ENCODE data around the gene CLIP2.
"Not testable (repeated sequence)": the region's sequence is repeated elsewhere in the genome, so short reads cannot be mapped to it uniquely, and the experiment has no call there.

Gene CLIP2

DNA sequence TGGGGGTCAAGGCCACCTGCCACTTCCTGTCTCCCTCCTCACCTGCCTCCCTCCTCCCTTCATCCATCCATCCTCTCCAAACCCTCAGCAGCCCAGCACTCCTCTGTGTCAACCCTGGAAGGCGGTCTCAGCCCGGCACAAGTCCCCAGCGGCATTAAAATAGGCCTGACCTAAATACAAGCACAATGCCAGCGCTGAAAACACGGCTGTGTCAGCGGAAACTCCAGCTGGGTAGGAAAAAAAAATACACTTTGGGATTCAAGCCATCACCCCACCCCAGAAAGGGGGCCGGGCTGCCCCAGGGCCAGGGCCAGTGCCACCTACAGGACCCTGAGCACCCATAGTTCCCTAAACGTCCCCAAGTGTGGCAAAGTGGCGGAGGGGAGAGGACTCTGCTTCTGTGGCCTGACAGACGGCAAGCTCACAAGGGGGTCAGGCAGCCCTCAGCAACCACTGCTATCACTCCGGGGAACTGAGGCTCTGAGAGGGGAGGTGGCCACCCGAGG, 141.8 kb downstream of the CLIP2 start:
- no peak for DNase-seq (ENCODE audit: low read depth in 3 of 3)

- not testable (repeated sequence) for DNase-seq (ENCODE audit: low read depth in 3 of 3)
Measured at GRCh38 chr7:74437291-74437571, 148.0 kb downstream of the CLIP2 start.

DNA sequence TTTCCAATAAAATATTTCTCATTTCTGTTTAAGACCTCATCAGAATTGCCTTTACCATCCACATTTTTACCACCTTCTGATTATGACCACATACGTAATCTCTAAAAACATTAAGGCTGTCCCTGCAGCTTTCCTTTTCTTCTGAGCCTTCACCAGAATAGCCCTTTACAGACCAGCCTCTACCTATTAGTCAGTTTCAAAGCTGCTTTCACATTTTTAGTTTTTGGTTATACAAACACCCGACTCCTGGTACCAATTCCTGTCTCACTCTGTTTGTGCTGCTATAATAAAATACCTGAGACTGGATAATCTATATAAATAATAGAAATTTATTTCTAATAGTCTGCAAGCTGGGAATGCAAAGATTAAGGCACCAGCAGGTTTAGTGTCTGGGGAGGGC, 149.1 kb downstream of the CLIP2 start:
- DNase-seq (ENCODE audit: low read depth in 3 of 3), result no peak

GRCh38 chr7:74439541-74439940, 150.3 kb downstream of the CLIP2 start:
- no peak for DNase-seq (ENCODE audit: low read depth in 3 of 3)

- not testable (repeated sequence) for DNase-seq (ENCODE audit: low read depth in 3 of 3)
Measured at GRCh38 chr7:74440143-74440542, 150.9 kb downstream of the CLIP2 start.

DNA sequence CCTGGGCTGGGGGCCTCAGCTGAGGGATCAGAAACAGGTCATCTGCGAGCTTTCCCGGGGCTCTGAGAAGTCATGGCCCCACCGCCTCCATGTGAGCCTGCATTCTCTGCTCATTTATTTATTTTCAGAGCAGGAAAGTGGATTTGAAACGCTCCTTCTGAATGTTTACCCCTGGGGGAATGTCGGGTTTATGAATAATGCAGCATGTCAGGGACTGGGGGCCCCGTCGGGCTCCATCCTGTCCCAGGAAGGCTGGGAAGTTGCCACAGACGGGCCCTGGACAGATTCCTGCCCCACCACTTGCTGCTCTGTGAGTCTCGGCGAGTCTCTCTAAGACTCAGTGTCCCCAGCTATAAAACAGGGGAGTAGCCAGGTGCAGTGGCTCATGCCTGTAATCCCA, 152.6 kb downstream of the CLIP2 start:
- DNase-seq (ENCODE audit: low read depth in 3 of 3), result no peak

DNA sequence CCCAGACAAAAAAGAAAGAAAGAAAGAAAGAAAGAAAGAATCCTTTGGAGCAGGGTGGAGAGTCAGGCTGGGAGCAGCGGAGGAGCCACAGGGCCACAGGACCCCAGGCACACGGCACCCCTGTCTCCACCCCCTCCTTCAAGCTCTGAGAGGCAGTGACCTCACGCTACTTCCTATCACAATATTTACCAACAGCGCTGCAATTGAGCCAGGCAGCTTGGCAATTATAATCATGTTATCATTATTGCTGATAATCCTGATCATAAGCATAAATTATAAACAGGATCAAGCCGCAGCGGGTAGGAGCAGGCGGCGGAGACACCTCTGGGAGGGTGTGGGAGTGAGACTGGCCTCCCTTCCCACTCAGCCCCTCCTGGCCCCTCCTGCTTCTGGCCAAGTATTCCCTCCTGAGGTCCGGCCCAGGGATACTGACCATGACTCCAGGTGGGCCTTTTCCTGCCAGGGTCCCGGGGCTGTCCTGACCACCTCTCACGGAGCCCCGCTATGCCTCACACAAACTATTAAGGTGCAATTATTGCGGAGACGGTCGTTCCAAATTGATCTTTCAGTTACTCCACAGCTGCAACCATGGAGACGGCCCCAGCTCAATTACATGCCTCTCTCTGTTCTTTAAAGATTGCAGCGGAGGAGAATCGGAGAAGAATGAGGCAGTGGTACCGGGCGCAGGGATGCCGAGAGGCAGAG, 154.5 kb downstream of the CLIP2 start:
- no peak for DNase-seq (ENCODE audit: low read depth in 3 of 3)

DNA sequence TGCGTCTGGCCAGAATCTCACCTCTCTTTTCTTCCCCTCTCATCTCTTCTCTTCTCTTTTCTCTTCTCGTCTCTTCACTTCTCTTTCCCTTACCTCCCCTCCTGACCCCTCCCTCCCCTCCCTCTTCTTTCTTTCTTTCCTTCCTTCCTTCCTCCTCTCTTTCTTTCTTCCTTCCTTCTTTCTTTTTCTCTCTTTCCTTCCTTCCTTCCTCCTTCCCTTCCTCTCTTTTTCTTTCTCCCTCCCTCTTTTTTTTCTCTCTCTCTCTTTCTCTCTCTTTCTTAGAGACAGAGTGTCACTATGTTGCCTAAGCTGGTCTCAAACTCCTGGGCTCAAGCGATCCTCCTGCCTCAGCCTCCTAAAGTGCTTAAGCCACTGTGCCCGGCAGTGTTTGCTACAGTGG, 159.9 kb downstream of the CLIP2 start:
- DNase-seq (ENCODE audit: low read depth in 3 of 3), result no peak

DNA sequence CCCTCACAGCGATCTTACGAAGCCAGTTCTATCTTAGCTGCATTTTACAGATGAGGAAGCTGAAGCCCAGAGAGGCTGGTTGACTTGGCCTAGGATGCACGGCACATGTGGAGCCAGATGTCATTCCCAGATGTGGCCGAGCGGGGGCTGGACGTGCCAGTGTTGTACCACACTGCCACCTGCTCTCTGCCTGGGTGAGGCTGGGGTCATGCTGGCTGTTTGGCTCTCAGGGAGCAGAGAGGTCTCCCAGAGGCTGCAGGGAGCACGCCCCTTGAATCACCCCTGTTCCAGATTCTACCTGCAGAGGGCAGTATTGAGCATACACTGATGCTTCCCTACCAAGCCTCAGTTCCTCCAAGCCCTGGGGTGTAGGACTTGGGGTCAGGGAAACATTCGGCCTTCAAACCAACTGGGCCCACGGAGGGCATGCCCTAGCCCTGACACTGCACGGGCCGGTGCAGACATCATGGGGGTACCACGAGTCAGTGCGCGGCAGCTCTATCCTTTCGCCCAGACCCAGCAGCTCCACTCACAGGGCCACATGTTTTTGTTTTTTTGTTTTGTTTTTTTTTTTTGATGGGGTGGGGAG, 160.7 kb downstream of the CLIP2 start:
- peak; percentile 18 to 75 (median 57) for DNase-seq (ENCODE audit: low read depth in 3 of 3)

GRCh38 chr7:74452748-74453321, 163.6 kb downstream of the CLIP2 start:
- DNase-seq (ENCODE audit: low read depth in 3 of 3), result peak in 1 of 3 donors; percentile 15

DNA sequence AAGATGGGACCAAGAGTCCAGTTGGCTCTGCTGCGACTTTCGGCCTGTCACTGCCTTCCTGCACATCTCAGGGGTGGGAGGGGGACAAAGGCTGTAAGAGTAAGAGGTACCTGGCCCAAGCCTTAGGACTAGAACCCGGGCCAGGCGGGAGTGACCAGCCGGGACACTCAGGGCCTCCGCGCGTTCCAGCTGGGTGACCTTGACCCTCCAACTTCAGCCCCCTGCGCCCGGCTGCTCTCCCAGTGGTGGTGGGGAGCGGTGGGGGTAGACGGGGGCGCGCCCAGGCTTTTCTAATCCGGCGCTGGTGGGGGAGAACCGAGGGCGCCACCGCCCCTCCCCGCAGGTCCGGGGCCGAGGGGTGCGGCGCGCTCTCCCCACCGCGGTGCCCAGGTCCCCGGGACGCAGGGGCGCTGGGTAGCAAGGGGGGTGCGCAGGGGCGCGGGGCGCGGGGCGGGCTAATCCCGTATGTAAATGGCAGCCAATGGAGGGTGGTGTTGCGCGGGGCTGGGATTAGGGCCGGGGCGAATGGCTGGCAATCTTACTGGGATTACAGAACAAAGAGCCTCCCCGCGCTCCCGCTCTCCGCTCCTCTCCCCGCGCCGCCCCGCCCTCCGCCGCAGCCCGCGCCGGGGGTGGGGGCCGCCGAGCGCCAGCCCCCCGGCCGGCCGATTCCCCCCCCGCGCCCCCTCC, 164.3 kb downstream of the CLIP2 start, which contains the start of gene GTF2IRD1:
TSS of gene GTF2IRD1 (plus strand) at position 585 of the 690 bp plus-strand sequence. CDS start 54,175 bp downstream, outside the sequence.
- DNase-seq (ENCODE audit: low read depth in 3 of 3), result peak in 2 of 3 donors; percentile 19 to 26

GRCh38 chr7:74454021-74454924, 165.1 kb downstream of the CLIP2 start:
- DNase-seq (ENCODE audit: low read depth in 3 of 3), result peak in 1 of 3 donors; percentile 19

DNA sequence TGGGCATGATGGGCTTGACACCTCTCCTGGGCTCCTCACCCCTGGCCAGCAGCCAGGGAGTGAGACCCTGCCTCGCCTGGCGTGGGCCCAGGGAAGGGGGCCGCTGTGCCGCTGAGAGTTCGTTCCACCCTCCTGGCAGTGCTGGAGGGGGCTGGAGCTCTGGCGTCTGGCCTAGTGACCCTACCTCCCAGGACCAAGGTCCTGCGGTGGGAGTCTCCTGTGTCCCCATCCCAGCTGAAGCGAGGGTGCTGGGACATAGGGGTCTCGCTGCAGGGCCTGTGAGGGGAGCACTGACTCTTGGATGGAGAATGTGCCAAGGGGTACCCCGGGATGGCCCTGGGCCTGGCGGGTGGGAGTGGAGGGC, 165.7 kb downstream of the CLIP2 start:
- no peak for DNase-seq (ENCODE audit: low read depth in 3 of 3)

DNA sequence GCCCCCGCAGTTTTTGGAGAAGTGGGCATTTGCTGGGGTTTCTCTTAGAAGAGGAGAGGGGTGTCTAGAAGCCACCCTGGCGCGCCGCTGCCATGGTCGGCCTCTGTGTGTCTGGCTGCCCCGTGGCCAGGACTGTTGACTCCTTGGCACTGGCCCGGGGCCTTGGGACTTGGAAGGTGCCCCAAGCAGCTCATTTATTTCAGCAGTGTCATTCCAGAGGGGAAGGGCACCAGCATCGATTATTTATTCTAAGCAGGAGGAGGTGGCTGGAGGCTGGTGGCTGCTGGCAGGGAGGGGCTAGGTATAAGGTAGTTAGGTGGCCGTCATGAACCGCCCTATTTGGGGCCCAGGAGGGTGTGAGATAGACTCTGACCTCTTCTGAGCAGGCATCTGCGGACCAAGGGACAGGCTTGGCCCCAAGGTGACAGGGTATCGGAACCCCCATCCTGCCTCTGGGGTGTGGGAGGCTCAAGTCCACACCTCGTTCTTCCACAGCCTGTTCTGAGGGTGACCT, 166.1 kb downstream of the CLIP2 start:
- no peak for DNase-seq (ENCODE audit: low read depth in 3 of 3)

Measured in stimulated activated CD4-positive, alpha-beta T cell treated with anti-CD3 and anti-CD28 coated beads, TNF-alpha, amount 100 ng/mL, for 48 hours (primary cell).